Measurements from ENCODE around the gene MAN1A1.

Gene MAN1A1

GRCh38 chr6:119264854-119265397, 84.6 kb downstream of the MAN1A1 start:
- no peak for DNase-seq

- DNase-seq = no peak
These were observed 86.9 kb downstream of the MAN1A1 start for GRCh38 chr6:119262612-119263011.

GRCh38 chr6:119261944-119262284, 87.6 kb downstream of the MAN1A1 start:
- DNase-seq = no peak

GRCh38 chr6:119259027-119259426, 90.5 kb downstream of the MAN1A1 start:
- no peak for DNase-seq

- DNase-seq = no peak
These were observed 91.8 kb downstream of the MAN1A1 start for GRCh38 chr6:119257726-119258125.

GRCh38 chr6:119256978-119257462, 92.5 kb downstream of the MAN1A1 start:
- no peak for DNase-seq

GRCh38 chr6:119256392-119256791, 93.2 kb downstream of the MAN1A1 start:
- DNase-seq = no peak

GRCh38 chr6:119255492-119255891, 94.1 kb downstream of the MAN1A1 start:
- DNase-seq = no peak

GRCh38 chr6:119250036-119250435, 99.5 kb downstream of the MAN1A1 start:
- no peak for DNase-seq

- DNase-seq = no peak
These were observed 100.2 kb downstream of the MAN1A1 start for GRCh38 chr6:119249319-119249718.

GRCh38 chr6:119247504-119247903, 102.1 kb downstream of the MAN1A1 start:
- DNase-seq = no peak

GRCh38 chr6:119243657-119244056, 105.9 kb downstream of the MAN1A1 start:
- DNase-seq = no peak

GRCh38 chr6:119243037-119243436, 106.5 kb downstream of the MAN1A1 start:
- no peak for DNase-seq

- no peak for DNase-seq
These were observed 107.8 kb downstream of the MAN1A1 start for GRCh38 chr6:119241540-119242309.

- no peak for DNase-seq
These were observed 108.5 kb downstream of the MAN1A1 start for GRCh38 chr6:119241111-119241465.

GRCh38 chr6:119240257-119241110, 109.1 kb downstream of the MAN1A1 start:
- DNase-seq = no peak

- DNase-seq = no peak
These were observed 112.3 kb downstream of the MAN1A1 start for GRCh38 chr6:119237177-119237715.

- DNase-seq = no peak
These were observed 114.6 kb downstream of the MAN1A1 start for GRCh38 chr6:119234941-119235340.

GRCh38 chr6:119234457-119234856, 115.1 kb downstream of the MAN1A1 start:
- no peak for DNase-seq

GRCh38 chr6:119233312-119233984, 116.1 kb downstream of the MAN1A1 start:
- DNase-seq = no peak

- no peak for DNase-seq
These were observed 118.2 kb downstream of the MAN1A1 start for GRCh38 chr6:119231394-119231793.

GRCh38 chr6:119230160-119230559, 119.4 kb downstream of the MAN1A1 start:
- no peak for DNase-seq

- DNase-seq = no peak
These were observed 122.2 kb downstream of the MAN1A1 start for GRCh38 chr6:119227377-119227776.
